Measurements from ENCODE around the gene ADAMTS15. TPM values are rescaled to one million over a fixed set of nuclear protein-coding genes. Genes with fewer than 3 reads are reported as not detected.

Gene ADAMTS15
- total RNA-seq, 4 donors from 2014 or later, result 1.6 to 8.2 (median 2.4) TPM

GRCh38 chr11:130487924-130488815 lies 39.7 kb downstream of the ADAMTS15 start:
- no peak for DNase-seq
- H3K36me3 ChIP-seq, result no peaks in the 10 kb centered on the region
- intact Hi-C loops (cut with DNase I; ENCODE audit: low total_unique reads), result no loop called here
- H3K27ac ChIP-seq, result peak overlapping the region in 3 of 4 donors; percentile 30 to 69 (median 43)
- no peak overlapping the region for H3K4me3 ChIP-seq
- WGBS, 2 donors (ENCODE audit: low coverage in 1 of 2), result 56 to 70% methylated on average over 6 to 13 of the region's 13 CpGs
- no peaks in the 10 kb centered on the region for H3K9me3 ChIP-seq
- H3K4me1 ChIP-seq, result peaks cover 0 to 26% (median 13%) of the 10 kb centered on the region in 4 donors
- TF ChIP-seq POLR2A (IDR thresholded peaks at IDR 0.05) (no peak), CTCF (IDR thresholded peaks at IDR 0.05) (no peak), EP300 (IDR thresholded peaks at IDR 0.05; ENCODE audit: low read depth) (no peak), POLR2AphosphoS5 (IDR thresholded peaks at IDR 0.05) (no peak)
- in situ Hi-C loops (cut with MboI; ENCODE audit: low pct_ligation_motif_present in 1 of 4, low pct_unique_long_range_greater_than_20kb in 1 of 4, low sequenced_read_pairs in 3 of 4), result no loop called here
- no peaks in the 10 kb centered on the region for H3K27me3 ChIP-seq

GRCh38 chr11:130488848-130489584 lies 40.6 kb downstream of the ADAMTS15 start:
- Histone ChIP-seq H3K36me3 (no peaks in the 10 kb centered on the region), H3K9me3 (no peaks in the 10 kb centered on the region), H3K27me3 (no peaks in the 10 kb centered on the region), H3K4me1 (peaks cover 0 to 26% (median 13%) of the 10 kb centered on the region in 4 donors), H3K4me3 (no peak overlapping the region), H3K27ac (peak overlapping the region in 3 of 4 donors; percentile 30 to 69 (median 43))
- intact Hi-C loops (cut with DNase I; ENCODE audit: low total_unique reads) (no loop called here), in situ Hi-C loops (cut with MboI; ENCODE audit: low pct_ligation_motif_present in 1 of 4, low pct_unique_long_range_greater_than_20kb in 1 of 4, low sequenced_read_pairs in 3 of 4) (no loop called here)
- no peak for DNase-seq
- WGBS, 2 donors (ENCODE audit: low coverage in 1 of 2), result 28 to 56% methylated on average over 5 of the region's 5 CpGs
- TF ChIP-seq CTCF (IDR thresholded peaks at IDR 0.05), result no peak
- TF ChIP-seq POLR2A (IDR thresholded peaks at IDR 0.05), result no peak
- TF ChIP-seq EP300 (IDR thresholded peaks at IDR 0.05; ENCODE audit: low read depth), result no peak
- no peak for TF ChIP-seq POLR2AphosphoS5 (IDR thresholded peaks at IDR 0.05)

GRCh38 chr11:130489716-130490115 lies 41.3 kb downstream of the ADAMTS15 start:
- WGBS, 2 donors (ENCODE audit: low coverage in 1 of 2), result 77 to 82% methylated on average over 6 to 12 of the region's 12 CpGs
- no peaks in the 10 kb centered on the region for H3K9me3 ChIP-seq
- H3K27ac ChIP-seq, result peak overlapping the region in 1 of 4 donors; percentile 69
- in situ Hi-C loops (cut with MboI; ENCODE audit: low pct_ligation_motif_present in 1 of 4, low pct_unique_long_range_greater_than_20kb in 1 of 4, low sequenced_read_pairs in 3 of 4), result no loop called here
- no peak overlapping the region for H3K4me3 ChIP-seq
- TF ChIP-seq EP300 (IDR thresholded peaks at IDR 0.05; ENCODE audit: low read depth) (no peak), CTCF (IDR thresholded peaks at IDR 0.05) (no peak), POLR2A (IDR thresholded peaks at IDR 0.05) (no peak), POLR2AphosphoS5 (IDR thresholded peaks at IDR 0.05) (no peak)
- DNase-seq, result no peak
- H3K27me3 ChIP-seq, result no peaks in the 10 kb centered on the region
- H3K36me3 ChIP-seq, result no peaks in the 10 kb centered on the region
- intact Hi-C loops (cut with DNase I; ENCODE audit: low total_unique reads), result no loop called here
- H3K4me1 ChIP-seq, result peaks cover 0 to 26% (median 13%) of the 10 kb centered on the region in 4 donors
